ENCODE results near the gene PRPSAP2.

PRPSAP2 gene

GRCh38 chr17:18964018-18964351 is 106.1 kb downstream of the PRPSAP2 start:
- DNase-seq: no peak

GRCh38 chr17:18964550-18964949 is 106.6 kb downstream of the PRPSAP2 start:
- DNase-seq: no peak

- DNase-seq: no peak
Observed at GRCh38 chr17:18965530-18966236, 107.8 kb downstream of the PRPSAP2 start.

- DNase-seq: no peak
Observed at GRCh38 chr17:18966831-18967624, 109.1 kb downstream of the PRPSAP2 start.

GRCh38 chr17:18967916-18968315 is 110.0 kb downstream of the PRPSAP2 start:
- peak; percentile 27 for DNase-seq

- no peak for DNase-seq
Observed at GRCh38 chr17:18968345-18968744, 110.4 kb downstream of the PRPSAP2 start.

- peak; percentile 73 for DNase-seq
Observed at GRCh38 chr17:18968945-18969887, 111.3 kb downstream of the PRPSAP2 start.

- no peak for DNase-seq
Observed at GRCh38 chr17:18970582-18971480, 112.9 kb downstream of the PRPSAP2 start.

- DNase-seq: no peak
Observed at GRCh38 chr17:18971801-18972200, 113.9 kb downstream of the PRPSAP2 start.

- DNase-seq: no peak
Observed at GRCh38 chr17:18974407-18975149, 116.6 kb downstream of the PRPSAP2 start.

- no peak for DNase-seq
Observed at GRCh38 chr17:18975597-18975996, 117.7 kb downstream of the PRPSAP2 start.

- DNase-seq: no peak
Observed at GRCh38 chr17:18976201-18976600, 118.3 kb downstream of the PRPSAP2 start.

- DNase-seq: no peak
Observed at GRCh38 chr17:18977021-18977420, 119.1 kb downstream of the PRPSAP2 start.

- no peak for DNase-seq
Observed at GRCh38 chr17:18977646-18978045, 119.7 kb downstream of the PRPSAP2 start.

- no peak for DNase-seq
Observed at GRCh38 chr17:18978050-18978449, 120.1 kb downstream of the PRPSAP2 start.

- DNase-seq: no peak
Observed at GRCh38 chr17:18978655-18979054, 120.7 kb downstream of the PRPSAP2 start.
